ENCODE results near the gene LRRC17. TPM values are rescaled to one million over a fixed set of nuclear protein-coding genes. Genes with fewer than 3 reads are reported as not detected.

LRRC17 gene
- total and polyA plus RNA-seq, 9 of the 15 experiments (the other 6 are each of a cell fraction or from before 2014, with no cell fraction given), result 0.03 to 0.18 (median 0.12) TPM; not detected in 5

- TF ChIP-seq CGGBP1 (CRISPR knock-in tag; IDR thresholded peaks at IDR 0.05), result 0 out of 2 replicates have a peak, but pooled peaks have one; percentile 68
- peak; percentile 65 to 96 (median 88) for TF ChIP-seq YY1 (IDR thresholded peaks at IDR 0.05; ENCODE audit: borderline replicate concordance in 1 of 3, control insufficient read depth in 1 of 3, extremely low read depth in 1 of 3, insufficient read depth in 3 of 3, insufficient read length in 1 of 3, insufficient replicate concordance in 2 of 3, low read depth in 1 of 3, low read length in 2 of 3)
- no peak for TF ChIP-seq BDP1 (IDR thresholded peaks at IDR 0.05; ENCODE audit: insufficient read depth, insufficient read length)
- no peak for TF ChIP-seq NR0B1 (IDR thresholded peaks at IDR 0.05; ENCODE audit: partially characterized antibody)
- TF ChIP-seq ZBTB33 (CRISPR knock-in tag; IDR thresholded peaks at IDR 0.05), result 0 out of 2 replicates have a peak, but pooled peaks have one; percentile 63
- TF ChIP-seq KDM5B (IDR thresholded peaks at IDR 0.05; ENCODE audit: insufficient replicate concordance, low read depth, low read length), result peak; percentile 73
- peak; percentile 97 for TF ChIP-seq L3MBTL2 (IDR thresholded peaks at IDR 0.05)
- no peak for TF ChIP-seq U2AF2 (optimal IDR thresholded peaks at IDR 0.05; ENCODE audit: low read depth, low read length)
- peak; percentile 98 for TF ChIP-seq FOXM1 (IDR thresholded peaks at IDR 0.05; ENCODE audit: low read depth)
- no peak for TF ChIP-seq FOXM1 (CRISPR knock-in tag; IDR thresholded peaks at IDR 0.05; ENCODE audit: low read depth)
- TF ChIP-seq FOXK1 (CRISPR knock-in tag; IDR thresholded peaks at IDR 0.05; ENCODE audit: borderline replicate concordance), result peak; percentile 90
- no peak; the same call in 1 of the 2 replicates for TF ChIP-seq HLTF (IDR thresholded peaks at IDR 0.05)
- TF ChIP-seq NUFIP1 (IDR thresholded peaks at IDR 0.05; ENCODE audit: partially characterized antibody), result peak; percentile 30
- no peak for TF ChIP-seq FOXA1 (IDR thresholded peaks at IDR 0.05; ENCODE audit: borderline replicate concordance)
- TF ChIP-seq ZFP1 (CRISPR knock-in tag; IDR thresholded peaks at IDR 0.05), result no peak
- no peak for TF ChIP-seq ZNF347 (CRISPR knock-in tag; IDR thresholded peaks at IDR 0.05; ENCODE audit: low read depth)
- TF ChIP-seq KLF13 (tag; IDR thresholded peaks at IDR 0.05; ENCODE audit: borderline replicate concordance, low read depth), result peak; percentile 39; the same call in 1 of the 2 replicates
- TF ChIP-seq ZNF282 (CRISPR knock-in tag; IDR thresholded peaks at IDR 0.05), result no peak
- TF ChIP-seq GTF3C2 (IDR thresholded peaks at IDR 0.05; ENCODE audit: borderline replicate concordance, extremely low read depth, insufficient read length), result no peak
- no peak for TF ChIP-seq SMARCA5 (IDR thresholded peaks at IDR 0.05)
- peak; percentile 85 for TF ChIP-seq GATAD2B (IDR thresholded peaks at IDR 0.05; ENCODE audit: borderline replicate concordance)
- TF ChIP-seq LCOR (CRISPR knock-in tag; IDR thresholded peaks at IDR 0.05), result peak; percentile 88
Observed at GRCh38 chr7:102973096-102973802, 60.4 kb downstream of the LRRC17 start (continued).
